ENCODE data around the gene FAM89B.

Gene FAM89B

DNA sequence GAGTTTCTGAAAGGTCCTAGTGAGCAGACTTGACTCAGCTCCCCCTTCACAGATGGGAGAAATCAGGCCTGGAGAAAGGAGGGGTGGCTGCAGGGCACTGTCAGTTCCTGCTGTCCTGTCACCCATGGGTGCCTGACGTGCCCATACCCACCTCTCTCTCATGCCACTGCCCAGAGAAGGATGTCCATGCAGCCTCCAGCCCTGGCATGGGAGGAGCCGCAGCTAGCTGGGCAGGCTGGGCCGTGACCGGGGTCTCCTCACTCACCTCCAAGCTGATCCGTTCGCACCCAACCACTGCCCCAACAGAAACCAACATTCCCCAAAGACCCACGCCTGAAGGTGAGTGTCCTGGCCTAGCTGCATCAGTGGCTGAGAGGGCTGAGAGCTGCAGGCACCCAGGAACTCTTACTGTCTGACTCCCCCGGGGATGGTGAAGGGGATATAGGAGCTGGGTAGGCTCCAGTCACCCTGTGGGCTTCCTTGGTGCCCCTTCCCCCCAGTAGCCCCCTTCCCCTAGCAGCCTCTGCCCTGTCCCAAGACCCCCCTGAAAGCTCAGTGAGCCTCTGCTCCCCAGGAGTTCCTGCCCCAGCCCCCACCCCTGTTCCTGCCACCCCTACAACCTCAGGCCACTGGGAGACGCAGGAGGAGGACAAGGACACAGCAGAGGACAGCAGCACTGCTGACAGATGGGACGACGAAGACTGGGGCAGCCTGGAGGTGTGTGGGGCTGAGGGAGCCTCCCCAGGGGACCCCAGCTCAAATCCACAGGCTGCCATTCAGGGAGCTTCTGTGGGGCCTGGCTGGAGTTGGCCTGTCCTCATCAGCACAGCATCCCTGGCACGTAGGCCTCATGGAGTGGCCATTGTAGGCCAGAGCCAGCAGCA is 35.7 kb upstream of the FAM89B start:
- no peak for DNase-seq (ENCODE audit: low read depth)
- no peak for TF ChIP-seq CTCF (IDR thresholded peaks at IDR 0.05; ENCODE audit: control insufficient read depth, insufficient read depth, low read depth, low read length, missing control alignments)

DNA sequence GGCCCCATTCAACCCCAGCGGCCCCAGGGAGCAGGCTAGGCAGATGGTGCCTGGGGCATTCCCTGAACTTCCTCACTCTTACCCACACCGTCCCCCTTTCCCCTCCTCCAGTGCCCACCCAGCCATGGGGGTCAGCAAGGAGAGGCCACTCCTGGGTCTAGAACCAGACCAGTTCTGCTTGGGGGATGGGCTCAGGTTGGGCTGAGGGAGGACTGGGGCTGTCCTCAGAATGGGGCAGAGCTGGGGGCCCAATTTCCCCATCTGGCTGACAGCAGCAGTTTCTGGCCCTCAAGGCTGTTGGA is 35.1 kb upstream of the FAM89B start:
- no peak overlapping the region for H3K4me3 ChIP-seq (ENCODE audit: control insufficient read depth, low read depth, low read length)
- no peak for TF ChIP-seq CTCF (IDR thresholded peaks at IDR 0.05; ENCODE audit: control insufficient read depth, insufficient read depth, low read depth, low read length, missing control alignments)

More for the DNA sequence above, 35.7 kb upstream of the FAM89B start:
- no peak overlapping the region for H3K4me3 ChIP-seq (ENCODE audit: control insufficient read depth, low read depth, low read length)

GRCh38 chr11:65537620-65538231 is 34.6 kb upstream of the FAM89B start:
- TF ChIP-seq CTCF (IDR thresholded peaks at IDR 0.05; ENCODE audit: control insufficient read depth, insufficient read depth, low read depth, low read length, missing control alignments): no peak
- no peak overlapping the region for H3K4me3 ChIP-seq (ENCODE audit: control insufficient read depth, low read depth, low read length)
- no peak for DNase-seq (ENCODE audit: low read depth)

More for the DNA sequence above, 35.1 kb upstream of the FAM89B start:
- DNase-seq (ENCODE audit: low read depth): no peak

- TF ChIP-seq CTCF (IDR thresholded peaks at IDR 0.05; ENCODE audit: control insufficient read depth, insufficient read depth, low read depth, low read length, missing control alignments): no peak
- DNase-seq (ENCODE audit: low read depth): no peak
- H3K4me3 ChIP-seq (ENCODE audit: control insufficient read depth, low read depth, low read length): no peak overlapping the region
Measured at GRCh38 chr11:65538232-65538914, 34.0 kb upstream of the FAM89B start.

DNA sequence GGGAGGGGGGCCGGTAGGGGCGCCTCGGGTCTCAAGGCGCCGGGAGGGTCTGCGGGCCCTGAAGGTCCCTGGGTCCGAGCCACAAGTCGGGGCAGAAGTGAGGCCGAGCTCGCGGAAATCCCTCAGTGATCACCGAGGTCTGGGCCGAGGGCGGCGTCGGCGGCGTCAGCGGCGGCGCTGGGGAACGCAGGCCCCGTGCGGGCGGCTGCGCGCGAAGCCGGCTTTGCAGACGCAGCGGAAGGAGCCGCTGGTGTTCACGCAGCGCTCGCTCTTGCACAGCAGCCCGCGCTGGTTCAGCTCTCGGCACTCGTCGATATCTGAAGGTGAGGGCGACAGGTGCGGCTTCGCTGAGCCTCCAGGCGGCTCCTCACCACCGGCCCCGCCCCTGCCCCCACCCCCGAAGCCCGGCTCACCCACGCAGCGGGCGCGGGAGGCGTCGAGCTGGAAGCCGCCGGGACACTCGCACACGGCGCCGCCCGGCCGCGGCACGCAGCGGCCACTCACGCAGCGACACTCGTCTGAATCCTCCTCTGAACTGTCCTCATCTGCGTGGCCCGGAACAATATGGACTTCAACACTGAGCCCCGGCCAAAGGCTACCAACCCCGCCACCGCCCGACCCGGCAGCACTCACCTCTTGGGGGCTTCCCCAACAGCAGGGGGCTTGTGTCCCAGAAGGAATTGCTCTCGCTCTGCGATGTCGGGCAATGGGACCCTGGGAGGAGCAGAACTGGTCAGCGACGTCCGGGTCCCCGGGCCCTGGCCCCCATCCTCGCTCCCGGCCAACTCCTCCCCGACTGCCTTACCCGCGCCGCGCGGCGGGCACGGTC is 33.2 kb upstream of the FAM89B start:
- no peak for DNase-seq (ENCODE audit: low read depth)
- no peak for TF ChIP-seq CTCF (IDR thresholded peaks at IDR 0.05; ENCODE audit: control insufficient read depth, insufficient read depth, low read depth, low read length, missing control alignments)
- H3K4me3 ChIP-seq (ENCODE audit: control insufficient read depth, low read depth, low read length): no peak overlapping the region

- TF ChIP-seq CTCF (IDR thresholded peaks at IDR 0.05; ENCODE audit: control insufficient read depth, insufficient read depth, low read depth, low read length, missing control alignments): no peak
- no peak for DNase-seq (ENCODE audit: low read depth)
- H3K4me3 ChIP-seq (ENCODE audit: control insufficient read depth, low read depth, low read length): peak overlapping the region; percentile 50
Measured at GRCh38 chr11:65539744-65540289, 32.5 kb upstream of the FAM89B start.
